ENCODE measurements around the gene EME1.

DNA sequence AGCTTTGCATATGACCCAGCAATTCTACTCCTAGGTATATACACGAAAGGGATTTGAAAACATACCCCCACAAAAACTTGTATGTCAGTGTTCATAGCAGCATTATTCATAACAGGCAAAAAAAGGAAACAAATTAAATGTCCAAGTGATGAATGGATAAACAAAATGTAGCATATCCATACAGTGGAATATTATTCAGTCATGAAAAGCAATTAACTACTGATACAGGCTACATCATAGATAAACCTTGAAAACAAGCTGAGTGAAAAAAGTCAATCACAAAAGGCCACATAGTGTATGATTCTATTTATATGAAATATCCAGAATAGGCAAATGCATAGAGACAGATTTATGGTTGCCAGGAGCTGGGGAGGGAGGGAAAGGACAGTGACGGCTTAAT, 676 bp downstream of the EME1 start:
- TF ChIP-seq, protein P1, sequence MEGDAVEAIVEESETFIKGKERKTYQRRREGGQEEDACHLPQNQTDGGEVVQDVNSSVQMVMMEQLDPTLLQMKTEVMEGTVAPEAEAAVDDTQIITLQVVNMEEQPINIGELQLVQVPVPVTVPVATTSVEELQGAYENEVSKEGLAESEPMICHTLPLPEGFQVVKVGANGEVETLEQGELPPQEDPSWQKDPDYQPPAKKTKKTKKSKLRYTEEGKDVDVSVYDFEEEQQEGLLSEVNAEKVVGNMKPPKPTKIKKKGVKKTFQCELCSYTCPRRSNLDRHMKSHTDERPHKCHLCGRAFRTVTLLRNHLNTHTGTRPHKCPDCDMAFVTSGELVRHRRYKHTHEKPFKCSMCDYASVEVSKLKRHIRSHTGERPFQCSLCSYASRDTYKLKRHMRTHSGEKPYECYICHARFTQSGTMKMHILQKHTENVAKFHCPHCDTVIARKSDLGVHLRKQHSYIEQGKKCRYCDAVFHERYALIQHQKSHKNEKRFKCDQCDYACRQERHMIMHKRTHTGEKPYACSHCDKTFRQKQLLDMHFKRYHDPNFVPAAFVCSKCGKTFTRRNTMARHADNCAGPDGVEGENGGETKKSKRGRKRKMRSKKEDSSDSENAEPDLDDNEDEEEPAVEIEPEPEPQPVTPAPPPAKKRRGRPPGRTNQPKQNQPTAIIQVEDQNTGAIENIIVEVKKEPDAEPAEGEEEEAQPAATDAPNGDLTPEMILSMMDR (IDR thresholded peaks at IDR 0.05; ENCODE audit: insufficient read depth, low read length): no peak
- TF ChIP-seq, protein P2, sequence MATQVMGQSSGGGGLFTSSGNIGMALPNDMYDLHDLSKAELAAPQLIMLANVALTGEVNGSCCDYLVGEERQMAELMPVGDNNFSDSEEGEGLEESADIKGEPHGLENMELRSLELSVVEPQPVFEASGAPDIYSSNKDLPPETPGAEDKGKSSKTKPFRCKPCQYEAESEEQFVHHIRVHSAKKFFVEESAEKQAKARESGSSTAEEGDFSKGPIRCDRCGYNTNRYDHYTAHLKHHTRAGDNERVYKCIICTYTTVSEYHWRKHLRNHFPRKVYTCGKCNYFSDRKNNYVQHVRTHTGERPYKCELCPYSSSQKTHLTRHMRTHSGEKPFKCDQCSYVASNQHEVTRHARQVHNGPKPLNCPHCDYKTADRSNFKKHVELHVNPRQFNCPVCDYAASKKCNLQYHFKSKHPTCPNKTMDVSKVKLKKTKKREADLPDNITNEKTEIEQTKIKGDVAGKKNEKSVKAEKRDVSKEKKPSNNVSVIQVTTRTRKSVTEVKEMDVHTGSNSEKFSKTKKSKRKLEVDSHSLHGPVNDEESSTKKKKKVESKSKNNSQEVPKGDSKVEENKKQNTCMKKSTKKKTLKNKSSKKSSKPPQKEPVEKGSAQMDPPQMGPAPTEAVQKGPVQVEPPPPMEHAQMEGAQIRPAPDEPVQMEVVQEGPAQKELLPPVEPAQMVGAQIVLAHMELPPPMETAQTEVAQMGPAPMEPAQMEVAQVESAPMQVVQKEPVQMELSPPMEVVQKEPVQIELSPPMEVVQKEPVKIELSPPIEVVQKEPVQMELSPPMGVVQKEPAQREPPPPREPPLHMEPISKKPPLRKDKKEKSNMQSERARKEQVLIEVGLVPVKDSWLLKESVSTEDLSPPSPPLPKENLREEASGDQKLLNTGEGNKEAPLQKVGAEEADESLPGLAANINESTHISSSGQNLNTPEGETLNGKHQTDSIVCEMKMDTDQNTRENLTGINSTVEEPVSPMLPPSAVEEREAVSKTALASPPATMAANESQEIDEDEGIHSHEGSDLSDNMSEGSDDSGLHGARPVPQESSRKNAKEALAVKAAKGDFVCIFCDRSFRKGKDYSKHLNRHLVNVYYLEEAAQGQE (IDR thresholded peaks at IDR 0.05; ENCODE audit: insufficient replicate concordance, low read depth): no peak

All from HL-60 (cell line).